Stimulated activated CD4-positive, alpha-beta T cell treated with anti-CD3 and anti-CD28 coated beads, Interleukin-12 subunit alpha, Interleukin-12 subunit beta, amount 100 ng/mL, for 4 hours (primary cell): ENCODE results near the gene LCN6.

Source experiments
- DNase-seq: peaks from one replicate; pipeline ENCODE4 v3.0.0-alpha.2; 2020

Gene LCN6

GRCh38 chr9:136741883-136742571 is 6.3 kb downstream of the LCN6 start:
- DNase-seq: no peak

- no peak for DNase-seq
Measured at GRCh38 chr9:136740971-136741882, 7.1 kb downstream of the LCN6 start.

- DNase-seq: no peak
Measured at GRCh38 chr9:136740491-136740890, 7.8 kb downstream of the LCN6 start.

GRCh38 chr9:136740069-136740468 is 8.3 kb downstream of the LCN6 start:
- no peak for DNase-seq

GRCh38 chr9:136739509-136739908 is 8.8 kb downstream of the LCN6 start:
- DNase-seq: no peak

GRCh38 chr9:136738960-136739359 is 9.4 kb downstream of the LCN6 start:
- no peak for DNase-seq

- no peak for DNase-seq
Measured at GRCh38 chr9:136735812-136736480, 12.4 kb downstream of the LCN6 start.

- no peak for DNase-seq
Measured at GRCh38 chr9:136734837-136735496, 13.4 kb downstream of the LCN6 start.

GRCh38 chr9:136733611-136734010 is 14.7 kb downstream of the LCN6 start:
- DNase-seq: no peak

- no peak for DNase-seq
Measured at GRCh38 chr9:136732444-136733178, 15.7 kb downstream of the LCN6 start.

GRCh38 chr9:136729926-136730325 is 18.4 kb downstream of the LCN6 start:
- no peak for DNase-seq

- no peak for DNase-seq
Measured at GRCh38 chr9:136729144-136729543, 19.2 kb downstream of the LCN6 start.

GRCh38 chr9:136728548-136729123 is 19.7 kb downstream of the LCN6 start:
- DNase-seq: no peak

GRCh38 chr9:136728080-136728547 is 20.2 kb downstream of the LCN6 start:
- peak; percentile 95 for DNase-seq

GRCh38 chr9:136726631-136727191 is 21.6 kb downstream of the LCN6 start:
- no peak for DNase-seq

- no peak for DNase-seq
Measured at GRCh38 chr9:136726118-136726517, 22.2 kb downstream of the LCN6 start.

- no peak for DNase-seq
Measured at GRCh38 chr9:136725612-136726011, 22.7 kb downstream of the LCN6 start.

GRCh38 chr9:136724772-136725171 is 23.6 kb downstream of the LCN6 start:
- no peak for DNase-seq

GRCh38 chr9:136723989-136724388 is 24.3 kb downstream of the LCN6 start:
- no peak for DNase-seq

GRCh38 chr9:136723362-136723976 is 24.9 kb downstream of the LCN6 start:
- no peak for DNase-seq

GRCh38 chr9:136722969-136723356 is 25.4 kb downstream of the LCN6 start:
- DNase-seq: no peak
